Endothelial cell of coronary artery (primary cell): ENCODE measurements around the gene GATC. TPM values are rescaled to one million over a fixed set of nuclear protein-coding genes. Genes with fewer than 3 reads are reported as not detected.

Source experiments
- total RNA-seq: library from RNA; depleted of rRNA; stranded (reverse); fragments of >200 nt; gene quantifications from 2 replicates; pipeline ENCODE4 v1.2.3, GENCODE V29; 2014

Gene GATC, protein sequence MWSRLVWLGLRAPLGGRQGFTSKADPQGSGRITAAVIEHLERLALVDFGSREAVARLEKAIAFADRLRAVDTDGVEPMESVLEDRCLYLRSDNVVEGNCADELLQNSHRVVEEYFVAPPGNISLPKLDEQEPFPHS
- total RNA-seq = 14.4 and 18.1 TPM in 2 replicates

DNA sequence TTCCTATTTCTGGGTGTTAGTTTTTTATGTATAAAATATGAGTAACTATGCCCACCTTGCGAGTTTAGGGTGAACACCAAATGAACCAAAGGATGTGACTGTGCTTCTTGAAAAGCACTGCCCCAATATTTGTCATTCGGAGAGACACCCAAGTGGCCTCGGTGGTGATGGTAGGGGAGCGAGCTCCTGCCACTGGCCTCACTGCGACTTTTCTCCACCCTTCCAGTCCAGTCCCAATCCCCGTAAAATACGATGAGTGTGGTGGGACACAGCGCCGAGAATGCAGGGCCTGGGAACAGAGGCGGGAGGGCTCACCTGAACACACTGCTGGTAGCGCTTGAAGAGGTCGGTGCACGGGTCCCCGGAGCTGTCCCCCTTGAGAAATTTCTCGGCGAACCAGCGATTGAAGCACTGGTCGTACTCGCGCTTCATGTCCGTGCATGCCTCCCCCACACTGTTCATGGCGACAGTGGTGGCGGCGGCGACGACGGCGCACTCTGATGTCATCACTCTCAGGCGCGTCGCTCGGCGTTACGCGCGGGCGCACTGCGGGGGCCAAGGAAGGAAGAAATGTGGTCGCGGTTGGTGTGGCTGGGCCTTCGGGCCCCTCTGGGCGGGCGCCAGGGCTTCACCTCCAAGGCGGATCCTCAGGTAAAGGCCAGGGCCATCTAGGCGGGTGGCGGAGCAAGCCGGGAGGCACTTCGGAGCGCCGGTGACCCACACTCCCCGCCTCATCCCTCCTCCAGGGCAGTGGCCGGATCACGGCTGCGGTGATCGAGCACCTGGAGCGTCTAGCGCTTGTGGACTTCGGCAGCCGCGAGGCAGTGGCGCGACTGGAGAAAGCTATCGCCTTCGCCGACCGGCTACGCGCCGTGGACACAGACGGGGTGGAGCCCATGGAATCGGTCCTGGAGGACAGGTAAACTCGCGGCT lies at the start of gene GATC, which contains the start of gene TRIAP1:
Gene GATC (plus strand): TSS at position 534 of the 933 bp plus-strand sequence. CDS start 37 bp downstream, at position 571.
Gene TRIAP1 (minus strand): TSS at position 474 of the 933 bp plus-strand sequence. CDS start 12 bp downstream, at position 462.

DNA sequence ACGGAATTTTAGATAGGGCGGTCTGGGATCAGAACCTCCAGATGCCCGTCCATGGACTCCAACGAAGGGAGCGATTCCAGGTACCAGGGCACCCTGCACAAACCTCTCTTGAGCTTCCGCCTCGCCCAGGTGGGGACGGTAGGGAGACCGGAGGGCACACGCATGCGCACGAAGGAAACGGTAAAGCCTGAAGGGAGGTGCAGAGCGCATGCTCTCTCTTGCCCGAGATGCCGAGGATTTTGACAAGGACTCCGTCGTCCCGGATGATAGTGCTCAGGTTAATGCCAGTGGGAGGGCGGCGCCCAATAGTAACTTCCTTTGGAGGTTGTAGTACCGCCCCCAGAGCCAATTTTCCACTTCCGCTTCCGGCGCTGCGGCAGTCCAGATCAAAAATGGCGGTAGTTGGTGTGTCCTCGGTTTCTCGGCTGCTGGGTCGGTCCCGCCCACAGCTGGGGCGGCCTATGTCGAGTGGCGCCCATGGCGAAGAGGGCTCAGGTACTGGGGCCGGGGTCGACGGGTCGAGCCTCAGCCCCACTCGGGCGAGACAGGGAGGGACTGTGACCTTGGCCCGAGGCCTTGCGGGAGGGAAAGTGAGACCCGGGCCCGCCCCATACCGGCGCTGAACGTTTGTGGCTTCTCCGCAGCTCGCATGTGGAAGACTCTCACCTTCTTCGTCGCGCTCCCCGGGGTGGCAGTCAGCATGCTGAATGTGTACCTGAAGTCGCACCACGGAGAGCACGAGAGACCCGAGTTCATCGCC lies 8.3 kb upstream of the GATC start, which contains the start of gene COX6A1:
Gene COX6A1 (plus strand): TSS at position 379 of the 760 bp plus-strand sequence. CDS start 14 bp downstream, at position 393.

DNA sequence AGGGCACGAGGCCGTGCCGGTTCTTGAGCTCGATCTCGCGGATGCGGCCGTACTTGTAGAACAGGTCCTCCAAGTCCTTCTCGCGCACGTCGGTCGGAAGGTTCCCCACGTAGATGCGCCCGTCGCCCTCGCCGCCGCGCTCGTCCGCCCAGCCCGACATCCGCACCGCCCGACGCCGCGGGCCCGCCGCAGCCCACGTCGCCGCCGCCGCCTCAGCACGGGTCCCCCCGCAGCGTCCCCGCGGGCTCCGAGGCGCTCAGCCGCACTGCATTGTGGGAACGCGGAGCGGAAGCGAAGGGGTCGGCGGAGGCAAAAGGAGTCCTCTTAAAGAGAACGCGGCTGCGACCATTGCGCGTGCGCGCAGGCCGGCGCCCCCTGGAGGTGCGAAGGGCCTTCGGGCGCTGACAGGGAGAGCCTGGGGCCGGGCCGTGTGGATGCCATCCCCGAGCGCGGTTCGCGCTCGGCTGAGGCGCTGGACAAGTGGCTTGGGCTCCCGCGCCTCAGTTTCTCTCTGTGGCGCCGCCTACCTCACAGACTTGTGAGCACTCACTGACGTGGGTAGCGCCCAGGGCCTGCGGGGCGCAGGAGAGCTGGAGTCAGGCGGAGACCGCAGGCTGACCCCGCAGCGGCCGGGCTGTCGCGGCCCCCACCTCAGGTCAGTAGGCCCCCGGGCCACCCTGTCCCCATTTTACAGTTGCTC lies 23.4 kb downstream of the GATC start, which contains the start of gene SRSF9:
Gene SRSF9 (minus strand): TSS at position 299 of the 700 bp plus-strand sequence. CDS start 139 bp downstream, at position 160.

DNA sequence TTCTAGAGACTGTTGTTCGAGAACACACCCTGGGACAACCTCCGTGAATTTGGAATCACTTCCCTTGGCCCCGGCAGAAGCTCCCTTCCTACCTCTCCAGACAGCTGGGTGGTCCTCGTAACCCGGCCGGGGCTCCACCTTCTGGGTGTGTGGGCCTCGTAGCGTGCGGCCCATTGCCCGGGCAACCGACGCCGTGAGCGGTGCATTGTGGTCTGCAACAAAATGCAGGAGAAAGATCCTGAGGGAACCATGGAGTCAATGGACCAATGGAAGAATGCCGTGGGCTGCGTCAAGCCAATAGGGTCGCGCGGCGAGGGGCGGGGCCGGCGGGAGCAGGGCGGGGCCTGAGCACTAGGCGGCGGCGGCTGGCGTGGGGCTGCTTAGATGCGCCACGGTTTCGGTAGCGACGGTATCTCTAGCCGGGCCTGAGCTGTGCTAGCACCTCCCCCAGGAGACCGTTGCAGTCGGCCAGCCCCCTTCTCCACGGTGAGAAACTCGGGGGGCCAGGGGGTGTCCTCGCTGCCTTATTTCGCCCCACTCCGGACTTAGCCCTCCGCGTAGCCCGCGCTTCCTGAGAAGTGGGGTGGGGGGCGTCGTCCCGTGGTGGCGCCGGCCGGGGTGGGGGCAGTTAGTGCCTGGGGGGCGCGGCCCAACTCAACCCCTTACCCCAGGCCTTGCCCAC lies 49.6 kb downstream of the GATC start, which contains the start of gene DYNLL1:
Gene DYNLL1 (plus strand): TSS at position 383 of the 682 bp plus-strand sequence. CDS start 309 bp downstream, outside the sequence.

Other genes starting within 250 kb of the GATC start
- 3,482 and 3,635 TPM in 2 replicates for gene RPLP0, start 245.3 kb upstream of the GATC start, total RNA-seq
- 50.7 and 66.5 TPM in 2 replicates for gene PXN, start 180.7 kb upstream of the GATC start, total RNA-seq
- gene RNU4-2, start 154.5 kb upstream of the GATC start, total RNA-seq = 157 and 735 TPM in 2 replicates
- 118 and 465 TPM in 2 replicates for gene RNU4-1, start 153.2 kb upstream of the GATC start, total RNA-seq
- gene SIRT4, start 144.1 kb upstream of the GATC start, total RNA-seq = 1.3 TPM in 2 replicates
- gene PLA2G1B, start 118.7 kb upstream of the GATC start, total RNA-seq = not detected in 2 replicates
- gene MSI1, start 77.3 kb upstream of the GATC start, total RNA-seq = not detected in 2 replicates
- 523 and 539 TPM in 2 replicates for gene COX6A1, start 8.3 kb upstream of the GATC start, total RNA-seq
- gene TRIAP1, start 60 bp upstream of the GATC start, total RNA-seq = 30.2 and 48.4 TPM in 2 replicates
- gene SRSF9, start 23.3 kb downstream of the GATC start, total RNA-seq = 233 and 273 TPM in 2 replicates
- 314 and 337 TPM in 2 replicates for gene DYNLL1, start 49.7 kb downstream of the GATC start, total RNA-seq
- gene COQ5, start 82.7 kb downstream of the GATC start, total RNA-seq = 30.4 and 32.0 TPM in 2 replicates
- 128 and 163 TPM in 2 replicates for gene RNF10, start 87.9 kb downstream of the GATC start, total RNA-seq
- gene POP5, start 135.0 kb downstream of the GATC start, total RNA-seq = 26.4 and 45.3 TPM in 2 replicates
- gene CABP1, start 194.2 kb downstream of the GATC start, total RNA-seq = 0.09 and 0.19 TPM in 2 replicates
- 69.6 and 95.5 TPM in 2 replicates for gene MLEC, start 240.7 kb downstream of the GATC start, total RNA-seq